GM23338 (cell line): ENCODE measurements around the gene ARID4B. TPM values are rescaled to one million over a fixed set of nuclear protein-coding genes. Genes with fewer than 3 reads are reported as not detected.

Experiments
- ATAC-seq: fragments of 200-7000 bp; cut with Tn5 transposase; 3 replicates; pipeline ENCODE4 v1.9.1; 2020
- DNase-seq: peaks from one replicate; pipeline ENCODE4 v3.0.0-alpha.2; 2015; ENCODE audit warnings: low spot score
- H2AFZ ChIP-seq: fragments of 200-600 bp; sonication (generic); 2 replicates; pipeline ENCODE4 v1.8.0; 2016; ENCODE audit warnings: antibody characterized with exemption, mild to moderate bottlenecking, moderate library complexity
- H3F3A ChIP-seq: fragments of 200-600 bp; sonication (generic); replicated peaks from 2 replicates; pipeline ENCODE4 v1.8.0; 2017; ENCODE audit warnings: antibody characterized with exemption, mixed run types, low read depth
- H3K27ac ChIP-seq: fragments of 200-600 bp; sonication (generic); 2 replicates; pipeline ENCODE4 v1.6.1; 2016; ENCODE audit warnings: low read depth
- H3K27me3 ChIP-seq: fragments of 200-600 bp; sonication (generic); 2 replicates; pipeline ENCODE4 v1.8.0; 2016; ENCODE audit warnings: mild to moderate bottlenecking, mixed run types, moderate library complexity; ENCODE audit not compliant: insufficient read depth
- H3K36me3 ChIP-seq: fragments of 200-600 bp; sonication (generic); 2 replicates; pipeline ENCODE4 v1.8.0; 2016; ENCODE audit warnings: mild to moderate bottlenecking; ENCODE audit not compliant: insufficient read depth
- H3K4me1 ChIP-seq: fragments of 200-600 bp; sonication (generic); 2 replicates; pipeline ENCODE4 v1.8.0; 2016; ENCODE audit warnings: mild to moderate bottlenecking, moderate library complexity; ENCODE audit not compliant: insufficient read depth
- H3K4me2 ChIP-seq: fragments of 200-600 bp; sonication (generic); 2 replicates; pipeline ENCODE4 v1.7.1; 2017; ENCODE audit warnings: mixed run types
- H3K4me3 ChIP-seq: fragments of 200-600 bp; sonication (generic); 2 replicates; pipeline ENCODE4 v1.6.1; 2016; ENCODE audit warnings: mixed run types
- H3K79me2 ChIP-seq: fragments of 200-600 bp; sonication (generic); replicated peaks from 2 replicates; pipeline ENCODE4 v1.8.0; 2017; ENCODE audit warnings: mild to moderate bottlenecking; ENCODE audit not compliant: insufficient read depth
- H3K9me2 ChIP-seq: fragments of 200-600 bp; sonication (generic); 2 replicates; pipeline ENCODE4 v1.8.0; 2017; ENCODE audit not compliant: insufficient read depth
- H4K20me1 ChIP-seq: fragments of 200-600 bp; sonication (generic); replicated peaks from 2 replicates; pipeline ENCODE4 v1.8.0; 2017; ENCODE audit warnings: mild to moderate bottlenecking; ENCODE audit not compliant: insufficient read depth
- H3K27ac Mint-ChIP-seq: 2 replicates; pipeline ENCODE4 v1.8.0; 2020; ENCODE audit warnings: inconsistent platforms, mild to moderate bottlenecking, moderate library complexity, mixed read lengths
- H3K27me3 Mint-ChIP-seq: 3 replicates; pipeline ENCODE4 v1.8.0; 2022; ENCODE audit warnings: low read depth, mild to moderate bottlenecking, moderate library complexity, mixed read lengths, inconsistent platforms; ENCODE audit not compliant: insufficient read depth, poor library complexity
- H3K36me3 Mint-ChIP-seq: 3 replicates; pipeline ENCODE4 v1.8.0; 2021; ENCODE audit warnings: low read depth, mild to moderate bottlenecking, inconsistent platforms, moderate library complexity, mixed read lengths
- H3K4me1 Mint-ChIP-seq: 3 replicates; pipeline ENCODE4 v1.8.0; 2020; ENCODE audit warnings: mild to moderate bottlenecking, inconsistent platforms, mixed read lengths
- H3K4me3 Mint-ChIP-seq: 3 replicates; pipeline ENCODE4 v1.8.0; 2021; ENCODE audit warnings: moderate library complexity, mild to moderate bottlenecking, inconsistent platforms, mixed read lengths
- H3K9me3 Mint-ChIP-seq: 3 replicates; pipeline ENCODE4 v1.8.0; 2020; ENCODE audit warnings: moderate library complexity, mild to moderate bottlenecking, inconsistent platforms, mixed read lengths
- CREB1 ChIP-seq: fragments of 250-450 bp; sonication (Bioruptor Pico); IDR thresholded peaks from 2 replicates; pipeline ENCODE4 v1.5.0; 2020; ENCODE audit warnings: low read depth, mild to moderate bottlenecking, moderate library complexity
- CTCF ChIP-seq, 2 experiments: fragments of 200-600 bp in 1 of 2; sonication (generic) in 1 of 2; conservative IDR thresholded peaks; 2 replicates each; pipeline versions ENCODE4 v1.5.1 to v1.6.1; 2016 to 2017; ENCODE audit warnings: antibody characterized with exemption in 2 of 2, low read depth in 2 of 2, mild to moderate bottlenecking in 2 of 2, moderate library complexity in 1 of 2
- EZH2 ChIP-seq: fragments of 200-600 bp; sonication (generic); IDR thresholded peaks from one replicate; pipeline ENCODE4 v1.8.0; 2017; ENCODE audit warnings: antibody characterized with exemption, mild to moderate bottlenecking, low read depth; ENCODE audit not compliant: unreplicated experiment
- EZH2phosphoT487 ChIP-seq: fragments of 200-600 bp; sonication (generic); IDR thresholded peaks from one replicate; pipeline ENCODE4 v1.8.1; 2018; ENCODE audit warnings: antibody characterized with exemption; ENCODE audit not compliant: unreplicated experiment
- JUNB ChIP-seq: IDR thresholded peaks from one replicate; pipeline ENCODE4 v1.6.1; 2016; ENCODE audit warnings: antibody characterized with exemption; ENCODE audit not compliant: unreplicated experiment
- NANOG ChIP-seq: IDR thresholded peaks from 2 replicates; pipeline ENCODE4 v1.6.1; 2016; ENCODE audit warnings: antibody characterized with exemption, borderline replicate concordance
- POLR2AphosphoS5 ChIP-seq: IDR thresholded peaks from 2 replicates; pipeline ENCODE4 v1.6.1; 2016; ENCODE audit warnings: antibody characterized with exemption, low read depth
- REST ChIP-seq: IDR thresholded peaks from one replicate; pipeline ENCODE4 v1.6.1; 2018; ENCODE audit warnings: antibody characterized with exemption; ENCODE audit not compliant: unreplicated experiment
- ZNF114 ChIP-seq: fragments of 250-450 bp; sonication (Bioruptor Pico); IDR thresholded peaks from 2 replicates; pipeline ENCODE4 v1.5.0; 2020; ENCODE audit warnings: mild to moderate bottlenecking, moderate library complexity
- ZNF331 ChIP-seq: fragments of 250-450 bp; sonication (Bioruptor Pico); IDR thresholded peaks from 2 replicates; pipeline ENCODE4 v1.5.0; 2020; ENCODE audit warnings: low read depth, mild to moderate bottlenecking, moderate library complexity
- polyA plus RNA-seq: library from polyadenylated mRNA; unstranded; fragments of >200 nt; fragmentation: Nextera tagmentation; extraction: Ambion mirVana; gene quantifications from 2 replicates; pipeline ENCODE4 v1.2.1, GENCODE V29; 2016
- total RNA-seq: library from RNA; depleted of rRNA; stranded (reverse); fragments of >200 nt; shearing (Covaris generic); gene quantifications from 2 replicates; pipeline ENCODE4 v1.2.3, GENCODE V29; 2014
- TF ChIP-seq, protein P1 (sequence below): IDR thresholded peaks from 2 replicates; pipeline ENCODE4 v1.6.1; 2016; ENCODE audit warnings: antibody characterized with exemption

The ARID4B gene
- total and polyA plus RNA-seq, 2 experiments from 2014 or later: 25.1 to 59.8 TPM

GRCh38 chr1:235147269-235147668, 180.7 kb downstream of the ARID4B start:
- TF ChIP-seq POLR2AphosphoS5 (no peak), CREB1 (CRISPR knock-in tag) (no peak), CTCF (conservative IDR thresholded peaks at IDR 0.05; ENCODE audit: low read depth in 2 of 2) (no peak), ZNF331 (no peak), NANOG (no peak), EZH2 (no peak), ZNF114 (no peak), EZH2phosphoT487 (no peak), JUNB (no peak), REST (no peak)
- TF ChIP-seq, protein P1, sequence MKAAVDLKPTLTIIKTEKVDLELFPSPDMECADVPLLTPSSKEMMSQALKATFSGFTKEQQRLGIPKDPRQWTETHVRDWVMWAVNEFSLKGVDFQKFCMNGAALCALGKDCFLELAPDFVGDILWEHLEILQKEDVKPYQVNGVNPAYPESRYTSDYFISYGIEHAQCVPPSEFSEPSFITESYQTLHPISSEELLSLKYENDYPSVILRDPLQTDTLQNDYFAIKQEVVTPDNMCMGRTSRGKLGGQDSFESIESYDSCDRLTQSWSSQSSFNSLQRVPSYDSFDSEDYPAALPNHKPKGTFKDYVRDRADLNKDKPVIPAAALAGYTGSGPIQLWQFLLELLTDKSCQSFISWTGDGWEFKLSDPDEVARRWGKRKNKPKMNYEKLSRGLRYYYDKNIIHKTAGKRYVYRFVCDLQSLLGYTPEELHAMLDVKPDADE: no peak

More at GRCh38 chr1:235147269-235147668, 180.7 kb downstream of the ARID4B start:
- peaks cover 53% of the 10 kb centered on the region for H3K79me2 ChIP-seq
- H4K20me1 ChIP-seq: peaks cover 3% of the 10 kb centered on the region; the same call in 1 of the 2 replicates
- no peak overlapping the region for H3K4me2 ChIP-seq
- DNase-seq: no peak
- H3K27ac Mint-ChIP-seq: no peak overlapping the region
- no peak overlapping the region for H3K4me3 Mint-ChIP-seq
- H3K9me3 Mint-ChIP-seq: no peaks in the 10 kb centered on the region; the same call in 2 of the 3 replicates
- no peaks in the 10 kb centered on the region for H3K27me3 ChIP-seq
- H3K27me3 Mint-ChIP-seq: peaks cover 7% of the 10 kb centered on the region
- no peak overlapping the region for H2AFZ ChIP-seq
- H3K36me3 ChIP-seq: peaks cover 34% of the 10 kb centered on the region
- no peaks in the 10 kb centered on the region for H3K9me2 ChIP-seq
- peaks cover 84% of the 10 kb centered on the region for H3K36me3 Mint-ChIP-seq
- no peaks in the 10 kb centered on the region for H3K4me1 ChIP-seq
- no peak for ATAC-seq
- 0 out of 2 replicates have a peak, but pooled peaks cover 3% of the 10 kb centered on the region for H3F3A ChIP-seq
- no peaks in the 10 kb centered on the region for H3K4me1 Mint-ChIP-seq
- no peak overlapping the region for H3K4me3 ChIP-seq
- no peak overlapping the region for H3K27ac ChIP-seq
